Hypothalamus (tissue), 51 donors: ENCODE data around the gene PDE6H.

Experiments
- DNase-seq, 51 donors: peaks; one replicate each; lab custom pipeline; 2025; lab: John Stamatoyannopoulos, UW

The PDE6H gene

DNA sequence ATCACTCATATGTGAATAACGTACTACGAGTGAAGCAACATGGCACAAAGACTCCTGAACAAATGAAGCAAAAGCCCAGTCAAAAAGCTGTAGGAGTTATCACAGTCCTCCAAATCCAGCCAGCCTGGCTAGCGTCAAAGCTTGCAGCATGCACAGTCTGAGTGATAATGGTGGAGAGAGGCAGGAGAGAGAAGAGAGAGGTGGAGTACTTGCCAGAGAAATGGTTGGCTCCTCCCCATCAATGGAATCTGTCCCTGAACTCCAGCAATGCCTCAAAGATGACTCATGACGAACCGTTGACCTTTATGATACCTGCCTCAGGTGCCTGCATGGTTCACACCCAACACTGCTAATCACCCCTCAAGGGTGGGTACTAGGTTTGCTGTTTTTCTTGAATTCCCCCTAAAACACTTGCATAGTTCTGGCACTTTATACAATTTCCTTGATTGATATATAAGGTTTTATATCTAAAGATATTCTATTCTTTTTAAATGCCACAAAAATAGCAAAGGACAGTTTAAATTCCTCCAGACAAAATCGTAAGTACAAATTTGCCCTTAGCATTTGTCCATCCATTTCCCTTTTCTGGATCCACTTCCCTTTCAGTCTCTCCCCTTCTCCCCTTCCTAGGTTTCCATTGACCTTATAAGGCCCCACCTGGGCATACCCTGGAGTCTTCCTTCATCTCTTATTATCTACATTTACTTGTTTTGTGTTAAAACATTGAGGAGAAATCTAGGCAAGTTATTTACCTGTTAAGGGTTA, 21.7 kb upstream of the PDE6H start:
- no peak for DNase-seq

DNA sequence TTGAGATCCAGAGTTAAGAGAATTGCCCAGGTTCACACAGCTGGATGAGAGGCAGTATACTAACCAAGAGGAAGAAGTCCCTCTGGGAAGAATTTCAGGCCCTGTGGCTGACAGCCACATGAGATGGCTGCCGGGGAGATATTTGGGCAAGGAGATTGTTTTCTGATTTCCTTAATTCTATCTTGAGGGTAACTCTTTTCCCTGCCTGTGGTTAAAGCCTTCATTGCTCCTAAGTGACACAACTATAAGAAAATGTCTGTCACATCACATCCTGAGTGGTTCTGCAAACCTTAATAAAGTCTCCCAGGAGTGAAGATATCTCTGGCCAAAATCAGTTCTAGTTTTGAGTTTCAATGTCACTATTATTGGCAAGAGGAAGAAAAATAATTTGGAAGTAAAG, 21.0 kb upstream of the PDE6H start:
- DNase-seq = no peak

DNA sequence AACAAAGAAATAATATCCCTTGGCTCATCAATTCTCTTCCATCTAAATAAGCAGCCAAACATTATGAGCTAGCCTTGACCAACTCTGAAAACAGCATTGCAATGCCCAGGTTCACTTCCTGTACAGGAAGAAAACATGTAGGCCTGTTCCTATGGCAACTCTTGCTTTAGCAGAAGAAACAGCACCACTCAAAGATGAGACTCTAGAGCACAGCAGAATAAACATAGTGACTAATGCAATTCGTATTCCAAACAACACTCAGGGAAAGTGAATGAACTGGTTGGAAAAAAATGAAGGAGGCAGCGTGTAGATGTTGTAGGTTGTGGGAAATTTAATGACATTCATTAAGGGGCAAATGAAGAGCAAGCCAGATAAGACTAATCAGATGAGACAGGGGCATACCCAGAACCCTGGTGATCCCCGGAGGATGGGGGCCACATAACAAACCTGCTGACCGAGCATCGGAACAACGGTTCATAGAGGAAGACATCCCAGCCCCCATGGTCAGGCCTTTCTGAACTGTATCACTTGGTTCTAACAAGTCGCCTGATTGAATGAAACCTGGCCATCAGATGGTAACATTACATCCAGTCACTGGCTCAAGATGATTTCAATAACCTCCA, 20.4 kb upstream of the PDE6H start:
- peak in 1 of 51 donors; percentile 12 for DNase-seq

DNA sequence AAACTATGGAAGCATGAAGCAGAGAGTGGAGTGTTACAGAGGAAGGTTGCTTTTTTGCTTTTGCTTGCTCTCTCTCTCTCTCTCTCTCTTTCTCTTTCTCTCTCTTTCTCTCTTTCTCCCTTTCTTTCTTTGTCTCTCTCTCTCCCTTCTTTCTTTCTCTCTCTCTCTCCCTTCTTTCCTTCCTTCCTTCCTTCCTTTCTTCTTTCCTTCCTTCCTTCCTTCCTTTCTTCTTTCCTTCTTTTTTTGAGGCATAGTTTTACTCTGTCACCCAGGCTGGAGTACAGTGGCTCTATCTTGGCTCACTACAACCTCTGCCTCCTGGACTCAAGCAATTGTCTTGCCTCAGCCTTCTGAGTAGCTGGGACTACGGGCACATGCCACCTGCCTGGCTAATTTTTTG, 19.1 kb upstream of the PDE6H start:
- DNase-seq = no peak

DNA sequence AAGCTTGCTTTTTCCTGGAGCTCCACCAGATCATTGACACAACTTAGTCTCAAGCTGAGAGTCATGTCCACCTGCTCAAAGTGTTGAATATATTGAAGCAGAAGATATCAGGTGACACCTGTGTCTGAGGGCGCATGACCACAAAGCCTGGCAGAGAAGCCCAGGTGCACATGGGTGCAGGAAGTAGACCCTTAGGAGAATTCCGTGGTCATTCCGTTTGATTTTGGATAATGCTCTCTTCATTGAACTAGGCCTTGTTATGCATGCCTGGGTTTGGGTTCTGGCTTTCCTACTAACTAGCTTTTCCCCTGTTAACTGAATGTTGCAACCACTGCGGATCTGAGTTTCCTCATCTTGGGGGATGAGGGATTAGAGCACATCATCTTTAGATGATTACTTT, 18.6 kb upstream of the PDE6H start:
- no peak for DNase-seq

DNA sequence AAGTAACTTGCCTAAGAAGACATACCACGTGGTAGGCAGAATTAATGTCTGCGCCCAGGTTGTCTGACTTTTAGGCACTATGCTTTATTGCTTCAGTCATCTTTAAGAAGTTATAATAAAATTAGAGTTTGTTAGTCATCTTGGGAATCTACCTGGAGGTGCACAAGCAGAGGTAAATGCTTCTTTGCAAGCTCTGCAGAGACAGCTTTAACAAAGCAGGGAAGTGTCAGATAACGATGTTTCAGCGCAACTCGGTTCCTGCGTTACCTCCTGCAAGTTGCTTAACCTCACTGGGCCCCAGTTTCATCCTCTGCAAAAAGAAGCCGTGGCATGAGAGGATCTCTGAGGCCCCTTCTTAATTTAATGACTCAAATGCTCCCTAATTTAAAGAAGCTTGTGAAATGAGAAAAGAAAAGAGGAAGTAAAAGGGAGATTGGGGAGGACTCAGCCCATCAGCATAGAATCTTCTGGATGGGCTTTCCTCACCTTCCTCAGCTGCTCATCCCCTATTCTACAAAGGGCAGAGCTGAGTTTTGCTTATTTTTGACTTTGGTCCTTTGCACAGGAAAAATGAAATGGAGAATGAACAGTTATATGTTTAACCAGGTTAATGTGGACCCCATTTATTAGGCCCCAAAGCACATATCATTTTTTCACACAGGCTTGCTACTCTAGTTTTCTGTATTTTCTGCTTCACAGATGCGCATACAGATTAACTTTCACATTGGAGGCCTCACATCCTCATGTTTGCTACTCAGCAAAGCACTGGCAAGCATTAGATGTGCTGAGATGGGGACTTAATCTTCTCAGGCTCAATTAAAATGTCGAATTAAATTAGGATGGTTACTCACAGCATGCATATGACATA, 16.6 kb upstream of the PDE6H start:
- peak in 1 of 51 donors; percentile 19 for DNase-seq

DNA sequence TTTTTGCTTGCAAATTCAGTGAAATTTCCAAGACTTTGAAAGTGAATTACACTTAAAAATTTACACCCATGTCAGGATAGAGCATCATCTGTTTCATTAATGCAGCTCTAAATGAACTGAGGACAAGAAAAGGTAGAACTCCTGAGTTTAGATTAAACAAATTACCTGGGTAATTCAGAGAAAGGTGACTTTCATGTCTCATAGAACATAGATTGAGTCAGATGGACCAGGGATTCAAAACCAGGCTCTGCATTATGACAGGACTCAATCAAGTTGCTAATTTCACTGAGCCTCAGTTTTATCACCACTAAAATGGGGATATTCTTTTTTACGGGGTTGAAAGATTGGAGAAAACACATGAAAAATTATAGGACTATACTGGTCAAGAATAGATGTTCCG, 15.9 kb upstream of the PDE6H start:
- DNase-seq = no peak

DNA sequence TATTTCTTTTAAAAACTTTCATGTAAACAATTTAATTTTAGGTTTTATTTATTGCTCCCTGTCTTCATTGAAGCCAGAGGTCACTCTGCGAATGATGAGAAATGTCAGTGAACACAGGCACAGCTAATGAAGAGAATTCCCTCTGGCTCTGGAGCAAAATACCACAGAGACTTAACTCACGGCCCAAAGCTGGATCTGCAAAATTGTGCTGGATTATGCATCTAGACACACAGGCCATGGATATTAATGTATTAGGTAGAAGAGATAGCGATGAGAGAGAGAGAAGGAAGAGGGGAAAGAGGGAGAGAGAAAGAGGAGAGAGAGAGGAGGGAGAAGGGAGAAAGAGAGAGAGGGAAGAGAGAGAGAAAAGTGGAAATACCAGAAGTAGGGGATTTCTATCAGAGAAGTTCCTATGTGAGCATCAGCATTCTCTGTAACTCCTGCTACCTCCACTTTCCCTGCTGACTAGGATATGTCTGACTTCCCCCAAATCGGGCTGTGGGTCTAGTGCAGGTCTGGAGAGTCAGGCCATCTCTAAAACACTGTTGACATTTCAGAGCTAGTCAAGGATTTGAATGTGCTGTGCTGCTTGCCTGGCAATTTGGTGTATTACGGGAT, 15.2 kb upstream of the PDE6H start:
- peak in 1 of 51 donors; percentile 1 for DNase-seq

DNA sequence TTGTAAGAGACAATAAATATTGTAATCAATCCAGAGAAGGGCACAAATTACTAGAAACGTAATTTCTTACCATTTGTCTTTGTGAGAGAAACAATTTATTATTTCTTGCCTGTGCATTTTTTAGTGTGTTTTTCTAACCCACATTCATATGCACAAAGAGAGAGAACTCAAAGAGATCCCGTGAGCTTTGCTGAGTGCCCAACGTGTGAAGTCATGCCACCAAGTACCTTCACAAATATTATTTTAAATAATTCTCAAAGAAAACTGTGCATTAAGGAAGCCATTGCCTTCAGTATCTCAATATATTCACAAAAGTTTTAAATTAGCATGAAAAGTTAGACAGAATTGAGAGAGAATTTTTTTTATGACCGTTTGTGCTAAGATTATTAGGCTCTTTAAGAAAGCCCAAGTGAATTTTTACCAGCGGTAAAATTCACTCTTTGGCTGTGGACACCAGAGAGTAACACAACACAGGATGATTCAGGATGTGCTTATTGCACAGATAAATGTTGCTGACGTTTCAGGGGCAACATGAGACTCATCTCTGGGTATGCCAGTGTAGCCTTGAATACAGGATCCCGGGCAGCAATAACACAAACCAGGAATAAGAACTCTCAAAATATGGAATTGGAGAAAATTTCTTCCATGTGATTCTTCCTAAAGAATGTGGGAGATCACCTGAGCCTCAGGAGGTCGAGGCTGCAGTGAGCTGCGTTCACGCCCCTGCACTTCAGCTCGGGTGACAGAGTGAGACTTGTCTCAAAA, 14.3 kb upstream of the PDE6H start:
- no peak for DNase-seq

DNA sequence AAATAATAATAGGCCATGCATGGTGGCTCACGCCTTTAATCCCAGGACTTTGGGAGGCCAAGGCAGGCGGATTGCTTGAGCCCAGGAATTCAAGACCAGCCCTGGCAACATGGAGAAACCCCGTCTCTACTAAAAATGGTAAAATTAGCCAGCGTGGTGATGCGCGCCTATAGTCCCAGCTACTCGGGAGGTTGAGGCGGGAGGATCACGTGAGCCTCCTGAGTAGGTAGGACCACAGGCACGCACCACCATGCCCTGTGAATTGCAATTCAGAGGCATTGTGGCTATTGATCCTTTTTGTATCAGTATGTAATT, 13.8 kb upstream of the PDE6H start:
- no peak for DNase-seq

DNA sequence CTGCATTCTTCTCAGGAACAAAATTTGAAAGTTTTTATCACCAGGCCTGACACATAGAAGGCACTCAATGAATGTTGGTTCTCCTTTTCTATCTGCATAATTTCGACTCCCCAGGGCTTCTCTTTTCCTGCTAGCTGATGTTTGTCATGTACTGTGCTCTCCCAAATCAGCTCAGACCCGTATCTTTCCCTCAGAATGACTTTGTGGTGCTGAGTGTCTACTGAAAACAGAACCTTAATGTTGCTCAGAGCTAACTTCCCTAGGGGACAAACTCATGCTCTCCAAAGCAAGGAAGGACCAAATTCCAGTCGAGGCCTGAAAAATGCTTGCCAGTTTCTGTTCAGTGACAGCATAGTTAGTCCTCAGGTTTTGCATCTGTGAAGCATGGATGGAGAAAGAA, 13.4 kb upstream of the PDE6H start:
- DNase-seq = no peak

DNA sequence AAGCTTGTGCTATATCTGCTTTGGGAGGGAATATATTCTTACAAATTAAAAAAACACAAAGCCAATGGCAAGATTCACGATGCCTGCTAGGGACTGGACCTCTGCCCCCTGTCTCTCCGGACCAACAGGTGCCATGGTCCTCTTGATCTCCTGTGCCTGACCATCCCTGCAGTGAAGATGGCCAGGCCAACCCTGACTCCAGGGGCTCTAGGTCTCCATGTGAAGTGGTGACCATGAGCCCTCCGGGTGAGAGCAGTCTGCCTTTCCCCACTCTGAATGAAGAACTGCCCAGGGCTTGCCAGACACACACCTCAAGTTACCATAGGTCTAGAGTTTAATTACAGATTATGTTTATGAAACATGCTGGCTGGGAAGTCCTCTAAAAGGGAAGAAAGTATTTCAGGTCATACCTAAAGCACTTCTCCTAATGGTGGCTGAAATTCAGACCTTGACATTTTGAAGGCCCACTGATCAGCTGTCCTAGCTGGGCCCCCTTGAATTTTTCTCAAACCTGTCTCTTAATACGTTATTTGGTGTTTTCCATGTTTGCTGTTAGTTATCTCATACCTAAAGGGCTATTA, 12.8 kb upstream of the PDE6H start:
- no peak for DNase-seq

DNA sequence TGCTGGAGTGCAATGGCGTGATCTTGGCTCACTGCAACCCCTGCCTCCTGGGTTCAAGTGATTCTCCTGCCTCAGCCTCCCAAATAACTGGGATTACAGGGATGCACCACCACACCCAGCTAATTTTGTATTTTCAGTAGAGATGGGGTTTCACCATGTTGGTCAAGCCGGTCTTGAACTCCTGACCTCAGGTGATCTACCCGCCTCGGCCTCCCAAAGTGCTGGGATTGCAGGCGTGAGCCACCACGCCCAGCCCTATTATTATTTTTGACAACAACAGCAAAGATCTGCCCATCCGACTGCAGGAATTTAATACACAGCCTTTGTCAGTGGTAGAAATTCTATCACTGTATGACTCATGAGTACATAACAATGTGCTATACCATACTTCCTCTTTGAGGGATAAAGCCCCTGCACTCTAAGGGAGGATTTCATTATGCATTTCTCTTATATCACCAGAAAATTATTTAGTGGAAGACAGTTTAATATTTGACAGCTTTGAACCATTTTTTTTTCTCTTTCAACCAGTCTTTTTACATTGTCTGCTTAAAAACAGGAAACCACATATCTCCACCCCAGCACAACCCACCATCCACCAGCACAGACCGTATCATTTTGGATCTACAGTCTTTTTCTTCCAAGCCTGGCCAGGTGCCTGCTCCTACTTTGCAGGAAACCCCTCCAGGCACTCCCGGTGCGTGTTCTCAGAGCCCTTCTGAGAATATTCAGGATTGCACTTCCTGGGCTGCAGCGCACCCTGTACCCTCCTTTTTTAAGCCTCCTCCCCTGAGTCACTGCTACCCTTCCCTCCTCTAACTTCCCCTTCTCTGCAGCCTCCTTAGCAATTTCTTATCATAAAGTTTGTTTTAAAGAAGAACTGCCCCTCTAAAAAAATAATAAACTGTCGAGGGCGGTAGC, 12.0 kb upstream of the PDE6H start:
- DNase-seq = no peak

DNA sequence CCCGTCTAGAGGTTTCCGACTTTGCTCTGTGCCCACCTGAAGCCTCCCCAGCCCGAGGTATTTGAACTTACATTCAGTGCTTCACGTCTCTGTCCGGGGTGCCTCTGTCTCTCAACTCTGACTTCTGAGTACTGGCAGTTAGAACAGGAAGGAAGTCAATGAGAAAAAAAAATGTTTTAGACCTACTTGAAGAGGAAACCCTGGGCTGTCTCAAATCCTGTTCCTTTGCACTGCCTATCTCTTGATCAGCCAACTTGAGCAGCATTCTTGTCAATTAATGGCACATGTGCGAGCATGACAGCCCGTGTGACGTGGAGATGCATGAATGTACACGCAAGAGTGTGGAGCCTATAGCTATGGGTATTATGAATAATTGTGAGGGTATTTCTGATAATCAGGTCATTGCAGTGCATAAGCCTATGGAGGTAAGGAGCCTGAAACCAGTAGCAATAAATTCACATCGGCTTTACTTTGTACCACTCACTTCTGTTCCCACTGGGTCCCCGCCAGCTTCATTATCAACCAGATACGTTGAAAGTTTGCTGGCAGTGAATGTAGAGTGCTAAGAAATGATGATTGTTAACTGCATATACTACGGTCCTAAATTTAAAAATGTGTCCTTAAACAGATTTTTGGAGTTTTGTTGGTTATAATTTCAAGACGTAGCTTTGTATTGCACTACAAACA, 11.2 kb upstream of the PDE6H start, which contains the start of gene ARHGDIB:
TSS of gene ARHGDIB (minus strand) at position 136 of the 687 bp plus-strand sequence. CDS start 10,889 bp downstream, outside the sequence.
- DNase-seq = no peak

DNA sequence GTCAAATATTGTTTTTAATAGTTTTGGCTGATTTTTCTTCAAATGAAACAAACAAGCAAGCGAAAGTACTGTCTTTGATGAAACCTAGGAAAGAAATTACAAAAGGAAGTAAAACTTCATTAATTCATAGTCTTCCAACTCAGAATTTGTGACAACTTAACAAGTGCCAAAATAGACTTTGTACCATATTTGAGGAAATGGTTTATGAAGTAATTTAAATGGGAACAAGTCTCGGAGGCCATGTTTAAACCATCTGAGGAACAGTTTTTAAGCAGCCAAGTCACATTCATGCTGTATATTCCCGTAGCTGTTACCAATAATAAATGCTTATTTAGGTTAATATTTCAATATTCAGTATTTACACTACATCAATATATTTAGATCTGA, 10.7 kb upstream of the PDE6H start:
- DNase-seq = no peak

DNA sequence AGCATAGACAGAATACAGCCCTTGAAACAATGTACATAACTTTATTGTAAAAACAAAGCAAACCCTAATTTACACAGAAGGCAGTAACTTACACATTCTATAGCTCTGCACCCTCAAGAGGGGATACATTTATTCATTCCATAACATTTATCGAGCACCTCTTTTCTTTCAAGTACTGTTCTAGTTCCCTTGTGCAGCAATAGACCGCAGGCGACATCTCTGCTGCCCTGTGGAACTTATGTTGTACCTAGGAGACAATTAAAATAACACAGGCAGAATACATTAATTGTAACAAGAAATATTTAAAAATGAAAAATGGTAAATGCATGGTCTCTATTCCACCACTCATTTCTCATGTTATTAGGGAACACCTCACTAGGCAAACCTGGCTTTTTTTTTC, 10.0 kb upstream of the PDE6H start:
- no peak for DNase-seq

DNA sequence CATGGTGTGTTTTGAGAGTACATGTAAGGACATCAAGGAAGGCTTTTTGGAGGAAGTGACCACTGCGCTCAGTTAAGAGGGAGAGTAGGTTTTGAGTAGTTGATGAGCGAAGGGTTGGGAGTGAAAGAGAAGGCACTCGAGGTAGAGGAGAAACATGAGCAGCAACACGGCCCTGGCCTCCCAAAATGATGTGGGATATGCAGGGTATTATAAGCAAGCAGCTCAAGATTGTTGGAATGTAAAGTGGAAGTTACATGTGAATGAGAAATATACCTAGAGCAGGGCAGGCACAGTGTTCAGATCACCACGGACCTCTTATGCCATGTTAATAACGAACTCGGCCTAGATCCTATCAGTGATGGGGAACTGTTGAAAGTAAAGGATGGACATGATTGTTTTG, 9.3 kb upstream of the PDE6H start:
- no peak for DNase-seq

DNA sequence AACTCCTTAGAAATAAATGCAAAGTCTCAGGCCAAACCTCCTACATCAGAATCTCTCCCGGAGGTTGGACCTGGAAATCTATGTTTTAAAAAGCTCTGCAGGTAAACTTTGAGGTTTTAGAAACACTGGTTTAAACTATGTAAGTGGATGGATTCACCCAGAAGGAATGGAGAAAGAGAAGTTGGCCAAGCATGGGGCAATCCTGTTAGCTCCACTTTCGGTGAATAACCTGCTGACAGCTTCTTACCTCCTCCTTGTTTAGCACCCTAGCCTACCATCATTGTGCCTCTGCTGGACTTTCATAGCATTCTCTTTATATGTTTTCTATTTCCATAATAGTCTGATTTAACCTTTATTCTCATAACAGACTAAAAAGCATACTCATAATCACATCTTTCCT, 8.4 kb upstream of the PDE6H start:
- no peak for DNase-seq
